Astrocyte (in vitro differentiated cells and primary cell): ENCODE data around the gene S100A16.

Experiments used
- CTCF ChIP-seq: IDR thresholded peaks from 2 replicates; pipeline ENCODE4 v1.5.1; 2011; ENCODE audit warnings: low read depth, mild to moderate bottlenecking, inconsistent platforms, low read length, moderate library complexity; ENCODE audit not compliant: insufficient read depth
- EZH2 ChIP-seq: IDR thresholded peaks from 2 replicates; pipeline ENCODE4 v1.6.1; 2012; ENCODE audit warnings: mild to moderate bottlenecking, low read length, inconsistent platforms; ENCODE audit not compliant: insufficient read depth

- no peak for TF ChIP-seq CTCF
- no peak for TF ChIP-seq EZH2
Observed at GRCh38 chr1:153659656-153660055, 46.7 kb upstream of the S100A16 start.
